HG03025 (cell line): ENCODE results near the gene ZNRF4.
"Not testable (repeated sequence)": the region's sequence is repeated elsewhere in the genome, so short reads cannot be mapped to it uniquely, and the experiment has no call there.

Experiments
- ATAC-seq: cut with Tn5 transposase; IDR thresholded peaks from one replicate; pipeline ENCODE4 v1.9.1; 2021; ENCODE audit warnings: mild to moderate bottlenecking, moderate library complexity; ENCODE audit not compliant: unreplicated experiment, low FRiP score

ZNRF4 gene

GRCh38 chr19:5470264-5470671 is 15.1 kb downstream of the ZNRF4 start:
- no peak for ATAC-seq

- ATAC-seq = no peak
Measured at GRCh38 chr19:5472286-5472685, 17.1 kb downstream of the ZNRF4 start.

GRCh38 chr19:5473646-5474045 is 18.4 kb downstream of the ZNRF4 start:
- no peak for ATAC-seq

GRCh38 chr19:5477451-5478215 is 22.4 kb downstream of the ZNRF4 start:
- no peak for ATAC-seq

- no peak for ATAC-seq
Measured at GRCh38 chr19:5478241-5478924, 23.2 kb downstream of the ZNRF4 start.

GRCh38 chr19:5478925-5479588 is 23.8 kb downstream of the ZNRF4 start:
- ATAC-seq = no peak

- ATAC-seq = no peak
Measured at GRCh38 chr19:5479958-5480357, 24.7 kb downstream of the ZNRF4 start.

GRCh38 chr19:5480427-5480836 is 25.2 kb downstream of the ZNRF4 start:
- no peak for ATAC-seq

- ATAC-seq = no peak
Measured at GRCh38 chr19:5481957-5482356, 26.7 kb downstream of the ZNRF4 start.

- ATAC-seq = no peak
Measured at GRCh38 chr19:5484398-5485285, 29.4 kb downstream of the ZNRF4 start.

- ATAC-seq = no peak
Measured at GRCh38 chr19:5485286-5485636, 30.0 kb downstream of the ZNRF4 start.

- not testable (repeated sequence) for ATAC-seq
Measured at GRCh38 chr19:5485658-5486057, 30.4 kb downstream of the ZNRF4 start.

- ATAC-seq = no peak
Measured at GRCh38 chr19:5487222-5487621, 32.0 kb downstream of the ZNRF4 start.

- ATAC-seq = no peak
Measured at GRCh38 chr19:5489551-5489950, 34.3 kb downstream of the ZNRF4 start.

GRCh38 chr19:5491565-5491964 is 36.3 kb downstream of the ZNRF4 start:
- no peak for ATAC-seq

- ATAC-seq = no peak
Measured at GRCh38 chr19:5492281-5492634, 37.0 kb downstream of the ZNRF4 start.

- no peak for ATAC-seq
Measured at GRCh38 chr19:5492635-5493409, 37.6 kb downstream of the ZNRF4 start.

GRCh38 chr19:5494773-5495172 is 39.6 kb downstream of the ZNRF4 start:
- no peak for ATAC-seq

- ATAC-seq = no peak
Measured at GRCh38 chr19:5495792-5496191, 40.6 kb downstream of the ZNRF4 start.

- ATAC-seq = no peak
Measured at GRCh38 chr19:5497297-5497696, 42.1 kb downstream of the ZNRF4 start.
